GM18520 (cell line): Measurements from ENCODE around the gene ACAA1.

ENCODE experiments used
- ATAC-seq: cut with Tn5 transposase; IDR thresholded peaks from one replicate; pipeline ENCODE4 v1.9.1; 2021; ENCODE audit not compliant: unreplicated experiment

The ACAA1 gene

DNA sequence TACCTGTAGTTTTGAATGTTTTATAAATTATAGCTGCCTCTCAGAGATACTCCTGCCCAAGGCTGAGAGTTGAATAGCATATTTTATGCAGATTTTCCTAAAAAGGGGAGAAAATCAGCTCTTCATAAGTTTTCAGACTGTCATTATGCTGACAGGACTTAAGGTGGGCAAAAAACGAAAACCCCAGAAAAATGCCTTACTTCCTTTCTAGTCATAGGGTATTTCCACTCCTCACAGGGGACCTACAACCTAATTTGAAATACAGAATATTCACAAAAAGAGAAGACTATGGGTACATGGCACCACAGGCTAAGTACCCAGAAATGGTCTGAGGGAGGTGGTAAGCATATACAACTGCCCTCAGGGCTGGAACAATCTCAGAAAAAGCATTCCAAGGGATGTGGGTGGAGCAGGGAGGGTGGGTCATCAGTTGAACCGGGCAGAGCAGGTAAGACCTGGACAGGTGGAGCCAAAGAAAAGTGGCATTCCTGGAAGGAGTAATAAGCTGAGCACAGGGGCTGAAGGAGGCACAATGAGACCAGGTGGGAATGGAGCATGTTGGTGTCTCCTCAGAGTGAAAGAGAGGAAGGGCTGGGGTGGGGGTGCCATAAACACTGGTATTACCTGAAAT is 17.8 kb upstream of the ACAA1 start:
- no peak for ATAC-seq

DNA sequence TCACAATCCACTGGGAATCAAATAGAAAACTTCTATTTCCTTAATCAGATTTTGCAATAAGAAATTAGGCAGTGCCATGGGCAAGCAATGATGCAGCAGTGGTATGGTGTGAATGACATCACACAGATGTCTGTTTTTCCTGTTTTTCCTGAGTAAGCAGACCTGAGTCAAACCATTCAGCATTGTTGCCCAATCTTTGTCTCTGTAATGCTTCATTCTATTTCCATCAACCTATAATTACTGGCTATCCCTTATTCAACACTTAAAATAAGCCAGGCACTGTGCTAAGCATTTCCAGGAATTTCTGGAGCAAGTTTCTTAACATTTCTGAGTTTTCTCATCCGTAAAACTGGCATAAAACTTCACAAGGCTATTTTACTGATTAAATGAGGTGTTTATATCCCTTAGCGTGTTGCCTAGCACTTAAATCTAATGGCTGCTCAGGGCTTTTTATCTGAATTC is 17.1 kb upstream of the ACAA1 start:
- no peak for ATAC-seq

DNA sequence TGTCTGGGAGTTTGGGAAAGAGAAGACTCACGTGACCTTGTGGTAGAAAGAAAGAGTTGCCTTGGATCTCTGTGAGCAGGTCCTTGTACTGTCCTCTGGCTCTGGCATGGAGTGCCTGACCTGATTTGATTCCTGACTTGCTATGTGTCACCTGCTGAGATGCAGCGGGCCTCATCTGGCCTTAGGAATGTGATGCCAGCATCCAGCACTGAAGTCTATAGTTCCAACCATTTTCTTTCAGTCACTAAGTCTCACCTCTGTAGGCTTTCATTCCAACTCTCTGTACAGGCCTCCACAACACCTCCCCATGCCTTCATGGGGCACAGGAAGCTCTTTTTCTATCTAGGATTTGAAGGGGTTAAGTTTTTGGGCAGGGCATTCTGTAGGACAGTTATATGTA is 16.3 kb upstream of the ACAA1 start:
- ATAC-seq: no peak

DNA sequence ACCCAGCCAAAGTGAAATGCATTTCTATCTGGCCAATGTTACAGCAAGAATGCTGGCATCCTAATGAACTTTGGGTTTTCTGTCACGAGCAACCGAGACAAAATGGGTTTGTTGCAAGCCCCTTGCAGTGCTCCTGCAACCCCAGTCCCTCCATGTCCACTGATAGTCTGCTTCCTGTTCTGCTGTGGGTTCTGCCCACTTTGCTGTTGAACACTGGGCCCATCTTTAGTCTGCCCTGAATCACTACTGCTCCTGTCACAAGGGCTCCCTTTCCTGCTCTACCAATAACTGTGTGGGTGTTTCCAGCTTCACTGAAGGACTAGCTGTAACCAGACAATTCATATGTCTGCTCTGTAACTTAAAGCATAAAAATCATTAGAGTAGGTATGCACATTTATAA is 15.7 kb upstream of the ACAA1 start:
- ATAC-seq: no peak

DNA sequence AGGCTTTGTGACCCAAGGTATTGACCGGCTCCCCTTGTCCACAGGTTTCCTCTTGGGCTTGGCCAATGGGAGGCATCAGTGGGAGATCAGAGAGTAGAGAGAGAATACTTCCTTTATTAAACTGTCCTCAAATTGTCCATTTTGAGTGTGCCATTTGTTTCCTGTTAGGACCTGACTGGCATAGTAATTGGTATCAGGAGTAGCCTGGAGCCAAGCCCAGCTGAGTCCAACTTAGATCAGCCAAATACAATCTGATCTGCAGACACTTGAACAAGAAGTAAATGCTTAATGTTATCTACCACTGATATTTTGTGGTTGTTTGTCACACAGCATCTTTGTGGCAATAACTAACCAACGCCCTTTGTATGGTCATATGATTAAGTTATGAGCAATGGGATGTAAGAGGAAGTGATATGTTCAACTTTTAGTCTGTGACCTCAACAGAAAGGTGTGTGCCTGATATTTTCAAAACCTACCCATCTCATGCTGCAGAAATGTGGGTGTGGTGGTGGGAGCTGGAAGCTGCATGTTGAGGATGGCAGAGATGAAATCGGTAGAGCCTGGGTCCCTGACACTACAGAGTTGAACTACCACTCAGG is 14.8 kb upstream of the ACAA1 start:
- ATAC-seq: no peak

DNA sequence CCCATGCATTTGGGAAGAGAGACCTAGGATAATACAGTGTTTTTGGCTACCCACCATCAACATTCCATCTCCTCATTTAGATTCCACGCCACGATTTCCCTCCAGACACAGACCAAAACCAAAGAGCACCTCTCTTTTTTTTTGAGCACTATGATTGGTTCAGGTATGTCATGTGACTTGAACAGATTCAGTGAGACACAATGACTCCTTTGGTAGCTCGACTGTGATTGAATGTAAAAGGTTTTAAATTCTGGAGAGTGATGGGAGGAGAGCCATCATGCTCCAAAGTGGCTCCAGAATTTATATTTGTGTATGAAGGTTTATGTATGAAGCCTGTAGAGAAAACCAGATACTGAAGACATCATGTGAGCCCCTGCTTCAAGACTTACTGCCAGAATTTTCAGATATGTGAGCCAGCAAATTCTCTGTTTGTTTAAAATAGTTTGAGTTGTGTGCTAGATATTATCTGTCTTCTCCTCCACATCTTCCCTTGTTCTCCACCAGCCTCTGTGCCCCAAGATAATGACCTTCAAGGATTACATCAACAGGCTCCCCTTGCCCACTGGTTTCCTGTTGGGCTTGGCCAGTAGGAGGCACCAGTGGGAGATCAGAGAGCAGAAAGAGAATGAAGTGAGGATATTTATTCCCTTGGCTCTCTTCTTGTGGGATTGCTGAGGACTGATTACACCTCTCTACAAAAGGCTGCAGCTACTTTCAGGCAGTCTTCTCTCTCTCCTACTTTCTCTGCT is 14.0 kb upstream of the ACAA1 start:
- no peak for ATAC-seq

DNA sequence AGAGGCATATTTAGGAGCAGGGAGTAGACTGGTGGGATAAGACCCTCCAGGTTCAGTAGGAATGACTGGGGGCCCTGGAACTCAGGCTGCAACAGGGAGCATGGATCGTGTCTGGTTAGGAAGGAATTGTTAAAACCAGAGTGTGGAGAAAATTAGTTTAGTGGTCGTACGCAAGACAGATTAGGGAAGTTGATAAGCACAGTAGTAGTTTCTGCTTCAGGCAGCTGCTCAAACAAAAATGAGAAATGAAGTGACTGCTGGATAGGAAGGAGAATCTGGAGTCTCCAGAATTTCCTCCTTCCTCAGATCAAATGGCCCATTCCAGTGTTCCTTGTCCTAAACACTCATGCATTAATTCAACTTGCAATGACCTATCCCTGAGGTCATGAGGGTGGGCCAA is 12.8 kb upstream of the ACAA1 start:
- ATAC-seq: no peak

DNA sequence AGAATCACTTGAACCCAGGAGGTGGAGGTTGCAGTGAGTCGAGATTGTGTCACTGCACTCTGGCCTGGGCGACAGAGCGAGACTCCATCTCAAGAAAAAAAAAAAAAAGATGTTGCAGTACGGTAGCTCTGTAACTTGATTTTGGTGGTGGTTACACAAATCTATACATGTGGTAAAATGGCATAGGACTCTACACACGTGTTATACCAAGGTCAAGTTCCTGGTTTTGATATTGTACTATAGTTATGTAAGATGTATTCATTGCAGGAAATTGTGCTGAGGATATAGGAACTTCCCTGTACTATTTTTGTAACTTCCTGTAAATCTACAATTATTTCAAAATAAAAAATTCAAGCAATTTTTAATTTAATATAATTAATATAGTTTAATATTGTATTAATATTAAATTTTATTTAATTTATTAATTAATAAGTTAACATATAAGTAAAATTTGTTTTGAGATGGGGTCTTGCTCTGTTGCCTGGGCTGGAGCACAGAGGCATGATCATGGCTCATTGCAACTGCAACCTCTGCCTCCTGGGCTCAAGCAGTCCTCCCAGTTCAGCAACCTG is 11.5 kb upstream of the ACAA1 start:
- ATAC-seq: no peak

DNA sequence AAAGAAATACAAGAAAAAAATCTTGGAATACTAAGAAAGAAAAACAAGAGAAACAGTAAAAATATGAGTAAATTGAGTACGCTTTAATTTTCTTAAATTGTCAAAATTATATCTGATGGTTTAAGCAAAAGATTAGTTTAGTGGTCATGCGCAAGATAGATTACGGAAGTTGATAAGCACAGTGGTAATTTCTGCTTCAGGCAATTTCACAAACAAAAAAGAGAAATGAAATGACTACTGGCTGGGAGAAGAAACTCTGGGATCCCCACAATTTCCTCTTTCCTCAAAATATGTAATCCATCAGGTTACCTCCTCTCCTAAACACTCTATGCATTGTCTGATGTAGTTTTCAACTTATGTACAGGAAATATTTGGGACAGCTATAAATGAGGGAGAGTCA is 10.5 kb upstream of the ACAA1 start:
- ATAC-seq: no peak

DNA sequence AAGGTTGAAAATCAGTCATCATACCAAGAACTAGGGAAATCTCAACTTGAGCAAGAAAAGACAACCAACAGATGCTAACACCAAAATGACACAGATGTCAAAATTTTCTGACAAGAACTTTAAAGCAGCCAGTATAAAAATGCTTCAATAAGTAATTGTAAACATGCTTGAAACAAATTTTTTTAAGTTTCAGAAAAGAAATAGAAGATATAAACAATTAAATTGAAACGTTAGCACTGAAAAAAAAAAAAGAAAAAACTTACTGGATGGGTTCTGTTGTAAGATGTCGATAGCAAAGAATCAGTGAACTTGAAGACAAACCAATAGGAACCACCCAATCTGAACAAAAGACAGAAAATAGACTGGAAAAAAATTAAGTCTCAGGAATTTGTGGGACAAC is 9.6 kb upstream of the ACAA1 start:
- ATAC-seq: no peak

DNA sequence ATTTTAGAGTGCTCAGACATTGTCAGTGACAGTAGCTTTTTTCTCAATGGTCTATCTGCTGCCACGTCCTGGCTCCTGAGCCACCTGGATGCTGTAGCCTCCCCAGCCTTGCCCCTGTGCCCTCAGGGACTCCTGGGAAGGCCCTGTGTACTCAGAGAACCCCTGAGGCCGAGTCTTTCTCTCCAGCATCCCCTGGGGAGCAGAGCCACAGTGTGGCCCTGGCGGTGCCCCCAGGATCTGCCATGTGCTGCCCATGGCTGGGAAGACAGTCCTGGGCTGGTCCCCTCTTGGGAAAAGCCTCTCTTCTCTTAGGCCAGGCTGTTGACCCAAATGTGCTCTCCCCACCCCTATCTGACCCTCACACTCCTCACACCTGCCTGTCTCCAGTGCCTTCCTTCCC is 6.6 kb upstream of the ACAA1 start:
- no peak for ATAC-seq

DNA sequence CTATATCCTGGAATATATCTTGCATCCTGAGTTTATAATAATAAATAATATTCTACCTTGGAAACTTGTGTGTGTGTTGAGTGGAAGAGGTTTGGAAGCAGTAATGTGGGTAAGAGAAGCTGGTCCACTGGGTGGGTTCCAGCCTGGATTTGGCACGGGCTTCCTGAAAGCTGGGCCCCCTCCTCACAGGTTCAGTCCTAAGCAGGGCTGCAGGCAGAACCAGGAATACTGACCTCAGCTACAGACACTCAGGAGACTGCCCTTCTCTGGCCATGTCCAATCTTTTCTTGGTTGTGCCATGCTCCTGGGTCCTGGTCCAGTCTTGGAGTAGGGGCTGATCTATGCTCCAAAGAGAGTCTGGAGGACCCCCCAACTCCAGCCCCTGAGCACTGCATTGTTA is 6.0 kb upstream of the ACAA1 start:
- no peak for ATAC-seq

DNA sequence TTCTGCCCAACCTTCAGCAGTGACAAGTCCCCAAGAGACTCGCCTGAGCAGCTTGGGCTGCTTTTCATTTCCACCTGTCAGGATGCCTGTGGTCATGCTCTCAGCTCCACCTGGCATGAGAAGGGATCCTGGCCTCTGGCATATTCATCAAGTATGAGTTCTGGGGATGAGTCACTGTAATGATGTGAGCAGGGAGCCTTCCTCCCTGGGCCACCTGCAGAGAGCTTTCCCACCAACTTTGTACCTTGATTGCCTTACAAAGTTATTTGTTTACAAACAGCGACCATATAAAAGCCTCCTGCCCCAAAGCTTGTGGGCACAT is 5.0 kb upstream of the ACAA1 start:
- ATAC-seq: no peak

DNA sequence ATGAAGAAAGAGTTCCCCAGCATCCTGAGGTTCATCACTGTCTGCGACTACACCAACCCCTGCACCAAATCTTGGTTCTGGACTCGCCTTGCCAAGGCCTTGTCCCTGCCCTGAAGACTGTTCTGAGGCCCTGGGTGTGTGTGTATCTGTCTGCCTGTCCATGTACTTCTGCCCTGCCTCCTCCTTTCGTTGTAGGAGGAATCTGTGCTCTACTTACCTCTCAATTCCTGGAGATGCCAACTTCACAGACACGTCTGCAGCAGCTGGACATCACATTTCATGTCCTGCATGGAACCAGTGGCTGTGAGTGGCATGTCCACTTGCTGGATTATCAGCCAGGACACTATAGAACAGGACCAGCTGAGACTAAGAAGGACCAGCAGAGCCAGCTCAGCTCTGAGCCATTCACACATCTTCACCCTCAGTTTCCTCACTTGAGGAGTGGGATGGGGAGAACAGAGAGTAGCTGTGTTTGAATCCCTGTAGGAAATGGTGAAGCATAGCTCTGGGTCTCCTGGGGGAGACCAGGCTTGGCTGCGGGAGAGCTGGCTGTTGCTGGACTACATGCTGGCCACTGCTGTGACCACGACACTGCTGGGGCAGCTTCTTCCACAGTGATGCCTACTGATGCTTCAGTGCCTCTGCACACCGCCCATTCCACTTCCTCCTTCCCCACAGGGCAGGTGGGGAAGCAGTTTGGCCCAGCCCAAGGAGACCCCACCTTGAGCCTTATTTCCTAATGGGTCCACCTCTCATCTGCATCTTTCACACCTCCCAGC is 4.4 kb upstream of the ACAA1 start:
- no peak for ATAC-seq

DNA sequence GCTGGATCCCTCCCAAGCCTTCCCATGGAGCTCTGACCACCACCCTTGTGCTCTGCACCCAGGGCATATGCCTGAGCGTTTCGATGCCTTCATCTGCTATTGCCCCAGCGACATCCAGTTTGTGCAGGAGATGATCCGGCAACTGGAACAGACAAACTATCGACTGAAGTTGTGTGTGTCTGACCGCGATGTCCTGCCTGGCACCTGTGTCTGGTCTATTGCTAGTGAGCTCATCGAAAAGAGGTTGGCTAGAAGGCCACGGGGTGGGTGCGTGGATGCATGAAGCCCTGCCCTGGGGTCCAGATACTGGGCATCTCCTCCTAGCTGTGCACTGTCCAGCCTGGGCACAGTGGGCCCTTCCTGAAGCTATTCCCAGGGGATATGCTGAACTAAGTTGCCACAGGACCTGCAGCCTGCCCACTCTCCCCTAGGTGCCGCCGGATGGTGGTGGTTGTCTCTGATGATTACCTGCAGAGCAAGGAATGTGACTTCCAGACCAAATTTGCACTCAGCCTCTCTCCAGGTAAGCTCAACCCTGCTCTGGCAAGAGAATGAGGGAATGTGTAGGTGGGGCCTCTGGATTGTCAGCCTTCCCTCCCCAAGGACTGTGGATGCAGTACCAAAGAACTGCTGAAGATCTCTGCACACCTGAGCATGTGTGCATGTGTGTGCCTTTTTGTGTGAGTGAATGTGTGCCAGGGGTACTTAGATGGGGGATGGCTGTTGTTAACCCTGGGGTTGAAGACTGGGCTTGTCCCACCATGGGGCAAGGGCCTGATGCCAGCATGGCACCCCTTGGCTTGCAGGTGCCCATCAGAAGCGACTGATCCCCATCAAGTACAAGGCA is 3.6 kb upstream of the ACAA1 start:
- ATAC-seq: no peak

DNA sequence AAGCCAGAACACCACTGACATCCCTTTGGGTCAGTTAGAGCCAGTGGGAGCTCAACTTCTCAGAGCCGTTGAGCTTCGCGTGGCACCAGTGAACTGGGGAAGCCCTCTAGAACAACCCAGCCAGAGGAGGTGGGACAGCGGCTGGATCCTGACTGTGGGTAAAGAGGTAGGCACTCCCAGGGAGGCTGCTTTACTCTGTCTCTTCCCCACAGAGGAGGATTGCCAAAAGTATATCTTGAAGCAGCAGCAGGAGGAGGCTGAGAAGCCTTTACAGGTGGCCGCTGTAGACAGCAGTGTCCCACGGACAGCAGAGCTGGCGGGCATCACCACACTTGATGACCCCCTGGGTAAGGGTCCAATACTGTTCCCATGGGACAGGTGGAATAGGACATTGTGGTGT is 2.7 kb upstream of the ACAA1 start:
- ATAC-seq: no peak

DNA sequence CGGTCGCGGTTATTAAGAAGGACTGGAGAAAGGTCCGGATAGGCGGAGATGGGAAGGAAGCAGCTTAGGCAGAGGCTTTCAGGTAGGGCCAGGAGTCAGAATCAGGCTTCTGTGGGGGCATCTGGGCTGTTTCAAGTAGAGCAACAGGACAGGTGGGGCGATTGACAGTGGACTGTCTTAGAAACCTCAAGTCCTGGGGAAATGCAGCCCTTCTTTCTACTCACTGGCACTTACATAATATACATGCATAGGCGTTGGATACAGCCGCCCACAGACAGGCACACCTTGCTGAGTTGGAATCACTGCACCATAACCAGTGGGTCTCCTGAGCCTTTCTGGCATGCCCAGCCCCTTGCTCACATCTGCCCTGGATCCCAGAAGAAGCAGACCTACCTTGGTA is 2.3 kb upstream of the ACAA1 start:
- no peak for ATAC-seq

DNA sequence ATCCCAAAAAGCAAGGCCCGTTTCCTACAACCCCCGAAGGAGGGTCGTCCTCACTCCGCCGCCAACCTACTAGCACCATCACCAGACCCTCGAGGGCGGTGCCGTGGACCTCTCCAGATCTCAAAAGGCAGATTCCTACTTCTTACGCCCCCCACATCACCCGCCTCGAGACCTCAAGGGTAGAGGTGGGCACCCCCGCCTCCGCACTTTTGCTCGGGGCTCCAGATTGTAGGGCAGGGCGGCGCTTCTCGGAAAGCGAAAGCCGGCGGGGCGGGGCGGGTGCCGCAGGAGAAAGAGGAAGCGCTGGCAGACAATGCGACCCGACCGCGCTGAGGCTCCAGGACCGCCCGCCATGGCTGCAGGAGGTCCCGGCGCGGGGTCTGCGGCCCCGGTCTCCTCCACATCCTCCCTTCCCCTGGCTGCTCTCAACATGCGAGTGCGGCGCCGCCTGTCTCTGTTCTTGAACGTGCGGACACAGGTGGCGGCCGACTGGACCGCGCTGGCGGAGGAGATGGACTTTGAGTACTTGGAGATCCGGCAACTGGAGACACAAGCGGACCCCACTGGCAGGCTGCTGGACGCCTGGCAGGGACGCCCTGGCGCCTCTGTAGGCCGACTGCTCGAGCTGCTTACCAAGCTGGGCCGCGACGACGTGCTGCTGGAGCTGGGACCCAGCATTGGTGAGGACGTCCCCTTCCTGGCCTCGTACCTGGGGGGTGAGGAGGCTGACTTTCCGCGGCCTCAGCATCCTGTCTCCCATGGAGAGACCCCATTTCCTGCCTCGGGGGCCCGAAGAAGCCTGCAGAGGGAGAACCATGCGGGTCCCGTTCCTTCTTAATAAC is 1.6 kb upstream of the ACAA1 start, which contains the start of gene MYD88:
MYD88 (plus strand) TSS at position 313 of the 842 bp plus-strand sequence; CDS start at position 353, 40 bp downstream.
- peak; percentile 26 for ATAC-seq

DNA sequence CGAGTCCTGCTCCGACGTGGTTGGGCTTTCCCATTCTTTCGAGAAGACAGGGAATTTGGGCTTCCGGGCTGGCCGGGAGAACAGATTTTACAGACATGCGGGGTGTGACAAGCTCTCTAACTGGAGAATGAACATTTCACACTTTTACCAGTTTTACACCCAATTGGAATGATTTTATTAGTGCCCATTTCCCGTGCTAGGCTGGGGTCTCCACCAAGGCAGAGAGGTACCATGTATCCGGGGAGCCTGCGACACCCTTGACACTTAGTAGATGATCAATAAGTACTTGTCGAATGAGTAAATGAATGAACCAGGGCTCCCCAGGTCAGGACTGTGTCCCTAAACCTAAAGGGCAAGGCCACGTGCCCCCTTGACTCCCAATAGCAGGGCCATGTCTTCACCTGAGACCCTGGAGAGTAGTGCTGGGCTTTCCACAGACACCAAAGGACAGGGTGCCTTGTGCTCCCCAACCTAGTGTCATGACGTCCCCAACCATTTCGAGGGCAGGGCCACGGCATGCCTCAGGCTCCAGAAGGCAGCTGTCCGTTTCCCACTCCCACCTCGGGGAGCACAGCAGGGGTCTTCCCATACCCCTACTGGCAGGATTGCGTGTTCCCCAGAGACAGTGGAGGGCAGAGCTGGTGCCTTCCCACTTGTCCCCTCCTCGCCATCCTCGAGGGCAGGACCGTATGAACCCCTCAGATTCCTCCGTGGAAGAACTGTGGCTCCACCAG is 855 bp upstream of the ACAA1 start:
- no peak for ATAC-seq
